OCI-LY7 (cell line): ENCODE data around the gene PAK1.

Source experiments
- CTCF ChIP-seq: fragments of 200-600 bp; sonication (generic); conservative IDR thresholded peaks from 2 replicates; pipeline ENCODE4 v1.5.1; 2014; ENCODE audit warnings: mild to moderate bottlenecking, antibody characterized with exemption, low read length, moderate library complexity, mixed read lengths
- EZH2phosphoT487 ChIP-seq: fragments of 200-600 bp; sonication (generic); IDR thresholded peaks from 2 replicates; pipeline ENCODE4 v1.6.1; 2018; ENCODE audit warnings: low read depth, borderline replicate concordance, mild to moderate bottlenecking, mixed run types, antibody characterized with exemption, low read length, moderate library complexity, mixed read lengths

- no peak for TF ChIP-seq CTCF
- TF ChIP-seq EZH2phosphoT487: no peak
Measured at GRCh38 chr11:77505956-77506355, 32.1 kb upstream of the PAK1 start.
